Lung (tissue), 12 donors: Measurements from ENCODE around the gene ATP6AP1. TPM values are rescaled to one million over a fixed set of nuclear protein-coding genes. Genes with fewer than 3 reads are reported as not detected.
A peak's percentile ranks its signal among the peaks of the same experiment; 100 is the strongest.

ENCODE experiments used
- ATAC-seq: fragments of 200-7000 bp; cut with Tn5 transposase; one replicate; pipeline ENCODE4 v1.9.1; 2020; ENCODE audit warnings: moderate number of reproducible peaks; ENCODE audit not compliant: insufficient read depth, low FRiP score
- DNase-seq, 3 donors: peaks; one replicate each; pipeline ENCODE4 v3.0.0-alpha.2; 2013 to 2017
- H3K27ac ChIP-seq, 2 donors: one replicate each; pipeline ENCODE4 v1.5.1; 2013; ENCODE audit warnings: mild to moderate bottlenecking in 2 of 2, moderate library complexity in 2 of 2, control low read depth in 1 of 2, inconsistent platforms in 1 of 2, low read depth in 1 of 2, low read length in 1 of 2
- H3K27me3 ChIP-seq, 3 donors: one replicate each; pipeline ENCODE4 v1.5.1; 2013; ENCODE audit warnings: low read length in 2 of 3; ENCODE audit not compliant: control insufficient read depth in 3 of 3, insufficient read depth in 3 of 3
- H3K36me3 ChIP-seq, 4 donors: one replicate each; pipeline ENCODE4 v1.5.1; 2013; ENCODE audit warnings: low read length in 4 of 4, mild to moderate bottlenecking in 1 of 4, moderate library complexity in 1 of 4; ENCODE audit not compliant: control insufficient read depth in 4 of 4, insufficient read depth in 4 of 4
- H3K4me1 ChIP-seq, 5 donors: one replicate each; pipeline ENCODE4 v1.5.1; 2013; ENCODE audit warnings: low read length in 5 of 5, mild to moderate bottlenecking in 2 of 5, moderate library complexity in 1 of 5; ENCODE audit not compliant: control insufficient read depth in 5 of 5, insufficient read depth in 5 of 5
- H3K4me3 ChIP-seq: one replicate; pipeline ENCODE4 v1.5.1; 2013; ENCODE audit warnings: mild to moderate bottlenecking, control low read depth, moderate library complexity
- H3K9ac ChIP-seq, 2 donors: one replicate each; pipeline ENCODE4 v1.5.1; 2013; ENCODE audit warnings: low read length in 2 of 2, control low read depth in 1 of 2; ENCODE audit not compliant: insufficient read depth in 1 of 2
- H3K9me3 ChIP-seq, 4 donors: one replicate each; pipeline ENCODE4 v1.5.1; 2013; ENCODE audit warnings: low read length in 3 of 4, mild to moderate bottlenecking in 1 of 4, moderate library complexity in 1 of 4; ENCODE audit not compliant: control insufficient read depth in 4 of 4, insufficient read depth in 3 of 4
- WGBS, 2 donors: extraction: QIAGEN DNeasy Blood & Tissue Kit; methylation state at CpG; one replicate each; pipeline ENCODE4 v1.1.7; 2013; 5-methylcytosine and 5-hydroxymethylcytosine counted together
- polyA plus RNA-seq, 2 donors: library from polyadenylated mRNA; stranded (reverse); fragments of 200-250 nt; gene quantifications; one replicate each; pipeline ENCODE4 v1.2.1, GENCODE V29; 2013
- total RNA-seq, 2 donors: library from RNA; depleted of rRNA in 1 of 2; stranded (reverse); fragments of >200 nt in 1 of 2; gene quantifications; one replicate each; pipeline ENCODE4 v1.2.1, GENCODE V29; 2014 to 2021
- TF ChIP-seq, protein P1 (sequence below): IDR thresholded peaks from 2 replicates; pipeline ENCODE4 v1.5.1; 2012; ENCODE audit warnings: mild to moderate bottlenecking; ENCODE audit errors: control extremely low read depth, extremely low read depth
- donor health status: control.
- donor health status: control.
- donor health status: Bipolar disorder and iron deficiency.
- donor health status: healthy.
- donor health status: DM: yes; HTN: yes; CAD: no.

ATP6AP1 gene
- total and polyA plus RNA-seq, 4 donors, result 73.7 to 220 (median 113) TPM

DNA sequence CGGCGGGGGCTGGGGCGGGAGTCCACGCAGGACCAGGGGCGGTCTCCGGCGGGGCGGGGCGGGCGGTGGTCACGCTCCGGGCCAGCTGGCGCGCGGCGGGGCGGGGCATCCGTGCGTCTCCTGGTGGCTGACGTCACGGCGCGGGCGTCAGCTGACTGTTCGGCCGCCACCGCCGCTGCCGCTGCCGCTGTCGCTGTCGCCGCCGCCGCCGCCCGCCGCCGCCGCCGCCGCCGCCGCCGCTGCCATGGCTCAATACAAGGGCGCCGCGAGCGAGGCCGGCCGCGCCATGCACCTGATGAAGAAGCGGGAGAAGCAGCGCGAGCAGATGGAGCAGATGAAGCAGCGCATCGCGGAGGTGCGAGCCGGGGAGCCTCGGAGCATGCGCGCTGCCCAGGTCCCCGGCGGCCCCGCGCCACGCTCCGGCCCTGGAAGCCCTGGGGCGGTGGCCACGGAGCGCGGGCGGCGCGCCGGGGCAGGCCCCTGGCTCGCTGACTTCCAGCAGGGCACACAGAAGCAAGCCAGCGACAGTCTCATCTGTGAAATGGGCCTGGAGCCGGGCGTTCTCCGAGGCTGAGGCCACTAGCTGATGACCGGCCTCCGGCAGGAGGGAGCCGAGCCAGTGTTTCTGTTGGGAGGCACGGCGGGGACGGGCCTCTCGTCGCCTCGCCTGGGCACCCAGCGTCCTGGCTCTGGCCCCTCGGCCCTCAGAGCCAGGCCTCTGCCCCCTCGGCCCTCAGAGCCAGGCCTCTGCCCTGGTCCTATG lies 15.7 kb downstream of the ATP6AP1 start, which contains the start of gene FAM50A:
Gene FAM50A, plus strand, starts transcription at position 150 of the 763 bp plus-strand sequence. Its CDS starts 95 bp downstream, at position 245.
- Histone ChIP-seq H3K4me1 (peaks cover 0 to 8% (median 0%) of the 10 kb centered on the region in 5 donors), H3K36me3 (peaks cover 0 to 19% (median 5%) of the 10 kb centered on the region in 4 donors), H3K27me3 (no peaks in the 10 kb centered on the region), H3K9me3 (no peaks in the 10 kb centered on the region), H3K4me3 (peak within 1 kb of the TSS; percentile 61), H3K27ac (peak within 1 kb of the TSS; percentile 75 to 82), H3K9ac (no peak within 1 kb of the TSS)
- TF ChIP-seq, protein P1, sequence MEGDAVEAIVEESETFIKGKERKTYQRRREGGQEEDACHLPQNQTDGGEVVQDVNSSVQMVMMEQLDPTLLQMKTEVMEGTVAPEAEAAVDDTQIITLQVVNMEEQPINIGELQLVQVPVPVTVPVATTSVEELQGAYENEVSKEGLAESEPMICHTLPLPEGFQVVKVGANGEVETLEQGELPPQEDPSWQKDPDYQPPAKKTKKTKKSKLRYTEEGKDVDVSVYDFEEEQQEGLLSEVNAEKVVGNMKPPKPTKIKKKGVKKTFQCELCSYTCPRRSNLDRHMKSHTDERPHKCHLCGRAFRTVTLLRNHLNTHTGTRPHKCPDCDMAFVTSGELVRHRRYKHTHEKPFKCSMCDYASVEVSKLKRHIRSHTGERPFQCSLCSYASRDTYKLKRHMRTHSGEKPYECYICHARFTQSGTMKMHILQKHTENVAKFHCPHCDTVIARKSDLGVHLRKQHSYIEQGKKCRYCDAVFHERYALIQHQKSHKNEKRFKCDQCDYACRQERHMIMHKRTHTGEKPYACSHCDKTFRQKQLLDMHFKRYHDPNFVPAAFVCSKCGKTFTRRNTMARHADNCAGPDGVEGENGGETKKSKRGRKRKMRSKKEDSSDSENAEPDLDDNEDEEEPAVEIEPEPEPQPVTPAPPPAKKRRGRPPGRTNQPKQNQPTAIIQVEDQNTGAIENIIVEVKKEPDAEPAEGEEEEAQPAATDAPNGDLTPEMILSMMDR, result no peak
- DNase-seq, result peak; percentile 65 to 73 (median 72)
- peak; percentile 70 for ATAC-seq
- 10 to 31% methylated on average over 2 to 94 of the region's 94 CpGs for WGBS, 2 donors

DNA sequence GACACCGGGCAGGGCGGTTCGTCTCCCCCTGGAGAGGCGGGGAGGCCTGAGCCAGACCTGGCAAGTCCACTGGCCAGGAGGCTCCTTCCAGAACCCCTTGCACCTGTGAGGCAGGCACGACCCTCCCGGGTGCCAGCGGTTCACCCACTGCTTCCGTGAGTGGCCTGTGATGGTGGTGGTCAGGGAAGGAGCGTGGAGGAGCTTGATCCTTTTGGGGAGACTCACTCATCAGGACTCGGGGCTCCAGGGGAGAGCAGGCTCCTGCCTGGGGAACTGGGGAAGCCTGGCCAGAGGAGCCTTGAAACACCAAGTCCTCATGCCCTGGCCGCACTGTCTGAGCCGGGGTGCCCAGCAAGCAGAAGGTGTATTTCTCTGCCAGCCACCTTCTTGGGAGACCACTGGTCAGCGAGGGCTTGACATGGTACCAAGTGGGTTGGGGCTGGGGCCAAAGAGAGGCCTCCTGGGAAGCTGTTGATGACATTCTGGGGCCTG lies 16.3 kb downstream of the ATP6AP1 start:
- H3K9ac ChIP-seq, result no peak overlapping the region
- TF ChIP-seq, protein P1, result no peak
- H3K27ac ChIP-seq, result peak overlapping the region; percentile 75 to 82
- WGBS, 2 donors, result 70 to 77% methylated on average over 9 to 13 of the region's 13 CpGs
- H3K27me3 ChIP-seq, result no peaks in the 10 kb centered on the region
- no peaks in the 10 kb centered on the region for H3K9me3 ChIP-seq
- peaks cover 0 to 23% (median 5%) of the 10 kb centered on the region in 4 donors for H3K36me3 ChIP-seq
- peak overlapping the region; percentile 61 for H3K4me3 ChIP-seq
- DNase-seq (no peak), ATAC-seq (no peak)
- peaks cover 0 to 8% (median 0%) of the 10 kb centered on the region in 5 donors for H3K4me1 ChIP-seq

DNA sequence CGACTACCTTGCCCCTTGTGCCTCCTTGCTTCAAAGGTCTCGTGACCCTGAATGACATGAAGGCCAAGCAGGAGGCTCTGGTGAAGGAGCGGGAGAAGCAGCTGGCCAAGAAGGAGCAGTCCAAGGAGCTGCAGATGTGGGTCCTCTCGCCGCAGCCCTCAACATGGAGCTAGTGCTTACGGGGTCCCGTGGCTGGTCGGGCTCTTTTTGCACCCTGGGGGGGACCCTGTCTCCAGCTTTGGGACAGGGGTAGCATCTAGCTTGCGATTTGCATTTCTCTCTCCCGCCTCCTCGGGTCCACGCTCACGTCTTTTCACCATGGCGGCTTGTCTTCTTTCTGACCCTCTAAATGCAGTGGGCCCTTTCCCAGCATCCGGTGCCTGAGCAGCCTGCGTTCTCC lies 17.3 kb downstream of the ATP6AP1 start:
- Histone ChIP-seq H3K36me3 (peaks cover 0 to 23% (median 7%) of the 10 kb centered on the region in 4 donors), H3K4me3 (no peak overlapping the region), H3K9ac (no peak overlapping the region), H3K27ac (no peak overlapping the region), H3K4me1 (peaks cover 0 to 8% (median 0%) of the 10 kb centered on the region in 5 donors), H3K27me3 (no peaks in the 10 kb centered on the region), H3K9me3 (no peaks in the 10 kb centered on the region)
- DNase-seq (no peak), ATAC-seq (no peak)
- 91 to 95% methylated on average over 14 to 16 of the region's 16 CpGs for WGBS, 2 donors
- TF ChIP-seq, protein P1, result no peak
